ENCODE results near the gene SLC3A2.
A peak's percentile ranks its signal among the peaks of the same experiment; 100 is the strongest.
"Not testable (repeated sequence)": the region's sequence is repeated elsewhere in the genome, so short reads cannot be mapped to it uniquely, and the experiment has no call there.

The SLC3A2 gene

DNA sequence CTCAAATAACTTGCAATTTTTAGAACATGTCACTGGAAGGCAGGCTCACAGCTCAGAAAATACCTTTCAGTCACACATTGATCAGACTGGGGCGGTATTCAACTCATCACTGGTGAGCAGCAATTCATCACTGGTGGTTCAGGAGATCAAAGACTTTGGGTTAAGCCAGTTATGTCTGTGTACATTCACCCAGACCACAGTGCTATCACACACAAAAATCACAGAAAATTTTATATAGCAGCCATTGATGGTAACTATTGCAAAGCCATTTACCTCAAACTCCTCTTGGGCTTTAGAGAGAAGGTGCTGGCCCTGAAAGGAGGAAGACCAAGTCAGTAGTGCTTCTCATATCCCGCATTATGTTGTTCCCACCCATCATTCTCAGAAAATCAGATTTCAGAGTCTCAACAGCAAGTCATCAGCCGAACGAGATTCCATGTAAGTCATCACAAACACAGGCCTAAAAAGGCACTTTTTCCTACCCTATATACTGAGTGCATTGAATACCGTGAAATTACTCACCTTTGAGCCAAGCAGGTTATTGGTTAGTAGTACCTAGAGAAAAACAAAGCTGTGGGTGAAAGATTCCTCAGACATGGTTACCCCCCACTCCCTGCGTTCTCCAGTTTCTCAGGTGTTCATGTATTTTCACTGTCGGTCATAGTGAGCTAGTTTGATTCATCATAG lies 27.3 kb upstream of the SLC3A2 start:
- no peak for DNase-seq

DNA sequence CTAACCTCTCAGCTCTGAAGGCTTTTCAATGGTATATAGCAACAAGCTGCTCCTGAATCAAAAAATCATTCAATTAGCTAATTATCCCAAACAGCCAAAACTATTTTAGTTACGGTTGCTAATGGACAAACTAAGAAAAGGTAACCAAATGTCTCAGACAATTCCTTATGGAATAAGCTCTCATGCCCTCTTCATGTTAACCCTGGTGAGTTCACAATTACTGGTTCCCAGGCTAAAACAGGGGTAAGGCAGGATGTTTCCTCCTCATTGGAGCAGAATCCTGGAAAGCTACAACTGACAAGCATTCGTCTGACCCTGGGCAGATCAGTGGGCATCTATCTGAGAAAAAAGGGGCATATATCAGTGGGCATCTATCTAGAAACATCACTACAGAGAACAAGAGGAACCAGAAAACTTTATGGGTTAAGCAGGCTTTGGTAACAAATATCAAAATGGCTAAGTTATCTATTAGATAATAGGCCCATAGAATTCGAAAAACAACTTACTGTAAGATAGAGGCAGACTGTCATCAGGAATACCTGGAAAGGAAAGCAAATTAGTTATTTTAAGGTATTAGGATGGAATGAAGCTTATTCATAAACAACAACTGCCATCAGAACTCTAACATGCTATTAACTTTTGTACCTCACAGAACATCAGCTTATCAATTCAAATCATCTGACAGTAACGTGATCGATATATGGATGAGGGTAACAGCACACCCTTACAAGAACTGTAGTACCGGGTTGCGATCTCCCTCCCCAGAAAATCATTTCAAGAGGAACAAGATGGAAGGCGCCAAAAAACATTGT lies 26.5 kb upstream of the SLC3A2 start:
- DNase-seq: no peak

- no peak for DNase-seq
Observed at GRCh38 chr11:62854825-62855570, 25.7 kb upstream of the SLC3A2 start.

- peak; percentile 90 for DNase-seq
Observed at GRCh38 chr11:62855571-62856332, 24.9 kb upstream of the SLC3A2 start.

- DNase-seq: no peak
Observed at GRCh38 chr11:62856333-62856895, 24.3 kb upstream of the SLC3A2 start.

DNA sequence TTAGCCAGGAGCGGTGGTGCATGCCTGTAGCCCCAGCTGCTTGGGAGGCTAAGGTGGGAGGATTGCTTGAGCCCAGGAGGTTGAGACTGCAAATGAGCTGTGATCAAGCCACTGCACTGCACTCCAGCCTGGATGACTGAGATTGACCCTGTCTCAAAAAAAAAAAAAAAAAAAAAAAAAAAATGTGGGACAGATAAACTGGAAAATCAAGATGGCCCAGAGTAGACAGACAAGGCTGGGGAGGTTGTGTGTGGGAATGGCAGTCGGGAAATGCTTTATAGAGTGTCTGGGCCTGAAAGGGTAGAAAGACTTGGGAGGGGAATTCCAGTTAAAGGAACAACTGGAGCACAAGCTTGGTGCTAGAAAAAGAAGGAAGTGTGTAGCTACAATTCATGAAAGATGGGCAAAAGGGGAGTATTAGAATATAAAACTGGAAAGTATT lies 23.1 kb upstream of the SLC3A2 start:
- no peak for DNase-seq

DNA sequence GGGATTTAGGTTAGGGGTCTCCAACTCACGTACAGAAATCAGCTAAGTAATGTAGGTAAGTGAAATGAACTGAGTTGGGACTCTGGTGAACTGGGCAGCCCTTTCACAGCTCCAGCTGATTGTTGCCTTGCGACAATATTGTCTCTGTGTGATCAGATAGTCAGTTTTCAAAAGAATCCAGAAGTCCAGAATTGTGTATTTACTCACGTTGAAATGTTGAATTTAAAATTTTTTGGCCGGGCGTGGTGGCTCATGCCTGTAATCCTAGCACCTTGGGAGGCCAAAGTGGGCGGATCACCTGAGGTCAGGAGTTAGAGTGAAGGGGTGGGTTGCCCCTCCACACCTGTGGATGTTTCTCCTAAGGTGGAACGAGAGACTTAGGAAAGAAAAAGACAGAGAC lies 22.5 kb upstream of the SLC3A2 start:
- no peak for DNase-seq

GRCh38 chr11:62859281-62859703 lies 21.4 kb upstream of the SLC3A2 start:
- not testable (repeated sequence) for DNase-seq

- no peak for DNase-seq
Observed at GRCh38 chr11:62860835-62861563, 19.7 kb upstream of the SLC3A2 start.

- DNase-seq: not testable (repeated sequence)
Observed at GRCh38 chr11:62861564-62862192, 19.0 kb upstream of the SLC3A2 start.

DNA sequence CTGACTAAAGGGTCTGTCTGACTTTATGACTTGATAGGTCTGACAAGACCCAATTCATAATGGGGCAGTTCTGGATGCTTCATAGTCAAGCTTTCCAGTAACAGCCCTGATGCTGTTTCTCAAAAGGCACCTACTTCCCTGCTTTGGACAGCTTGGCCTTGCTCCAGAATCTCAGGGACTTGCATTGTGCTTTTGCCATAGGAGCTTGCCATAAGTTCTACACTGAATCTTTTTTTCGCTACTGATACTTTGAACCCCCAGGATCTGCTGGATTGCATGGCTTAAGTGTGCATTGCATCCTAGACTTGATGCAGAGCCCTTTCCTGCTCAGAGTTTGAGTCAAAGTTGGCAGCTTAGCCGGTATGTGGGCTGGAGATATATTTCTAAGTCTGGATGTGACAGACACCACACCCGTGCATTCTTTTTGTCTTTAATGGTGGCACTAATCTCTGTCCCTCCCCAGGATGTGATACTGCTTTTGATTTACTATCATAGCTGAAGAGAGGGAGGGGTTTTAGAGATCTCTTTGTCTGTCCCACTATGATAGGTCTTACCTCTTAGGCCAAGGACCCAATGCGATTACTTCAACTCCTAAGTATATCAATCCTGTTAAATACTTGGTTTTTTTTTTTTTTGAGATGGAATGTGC lies 16.9 kb upstream of the SLC3A2 start:
- DNase-seq: no peak

DNA sequence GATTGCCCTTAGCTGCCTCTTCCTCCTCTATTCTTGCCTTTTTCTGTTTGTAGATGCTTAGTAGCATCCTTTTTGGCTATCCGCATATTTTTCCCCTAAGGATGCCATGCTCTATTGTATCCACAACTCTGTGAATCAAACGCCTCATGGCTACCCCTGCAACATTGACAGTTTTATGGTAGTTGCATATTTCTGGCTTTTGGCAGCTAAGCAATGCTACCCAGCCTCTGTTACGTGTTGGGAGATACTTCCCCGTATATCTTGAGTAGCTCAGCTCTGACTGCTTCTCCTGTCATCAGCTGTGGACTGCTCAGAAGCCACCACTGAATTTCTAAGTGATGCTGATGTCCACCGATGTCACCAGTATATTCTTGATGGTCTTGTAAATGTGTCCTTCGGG lies 15.1 kb upstream of the SLC3A2 start:
- DNase-seq: no peak

DNA sequence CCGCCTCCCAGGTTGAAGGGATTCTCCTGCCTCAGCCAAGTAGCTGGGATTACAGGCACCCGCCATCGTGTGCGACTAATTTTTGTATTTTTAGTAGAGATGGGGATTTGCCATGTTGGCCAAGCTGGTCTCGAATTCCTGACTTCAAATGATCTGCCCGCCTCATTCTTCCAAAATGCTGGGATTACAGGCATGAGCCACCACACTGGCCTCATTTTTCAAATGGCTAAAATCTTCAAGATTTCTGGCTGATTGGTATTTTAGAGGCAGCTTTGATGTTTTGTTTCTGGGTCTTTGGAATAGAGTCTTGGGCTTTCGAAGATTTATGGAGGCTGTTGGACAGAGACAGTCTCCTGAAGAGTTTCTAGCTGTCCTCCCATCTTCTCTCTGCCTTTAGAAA lies 5.8 kb upstream of the SLC3A2 start:
- no peak for DNase-seq

DNA sequence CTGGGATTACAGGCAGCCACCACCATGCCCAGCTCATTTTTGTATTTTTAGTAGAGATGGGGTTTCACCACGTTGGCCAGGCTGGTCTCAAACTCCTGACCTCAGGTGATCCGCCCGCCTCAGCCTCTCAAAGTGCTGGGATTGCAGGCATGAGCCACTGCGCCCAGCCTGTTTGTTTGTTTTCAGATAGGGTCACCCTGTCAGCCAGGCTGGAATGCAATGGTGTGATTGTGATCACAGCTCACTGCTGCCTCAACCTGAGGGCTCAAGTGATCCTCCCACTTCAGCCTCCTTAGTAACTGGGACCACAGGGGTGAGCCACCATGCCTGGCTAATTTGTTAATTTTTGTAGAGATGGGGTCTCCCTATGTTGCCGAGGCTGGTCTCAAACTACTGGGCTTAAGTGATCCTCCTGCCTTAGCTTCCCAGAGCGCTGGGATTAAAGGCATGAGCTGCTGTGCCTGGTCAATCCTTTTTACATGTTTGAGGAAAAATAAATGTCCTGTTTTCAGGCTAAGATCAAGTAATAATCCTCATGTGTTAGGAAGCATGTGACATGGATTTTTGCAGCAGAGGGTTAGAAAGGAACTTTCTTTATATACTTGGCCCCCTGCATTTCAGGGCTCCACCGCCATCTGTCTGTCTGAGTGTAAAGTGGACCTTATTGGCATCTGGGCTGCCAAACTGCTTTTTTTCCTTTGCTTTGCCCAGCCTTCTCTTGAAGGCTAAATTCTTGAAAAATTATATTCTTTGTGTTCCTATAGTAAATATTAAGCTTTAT lies 4.8 kb upstream of the SLC3A2 start:
- no peak for DNase-seq

DNA sequence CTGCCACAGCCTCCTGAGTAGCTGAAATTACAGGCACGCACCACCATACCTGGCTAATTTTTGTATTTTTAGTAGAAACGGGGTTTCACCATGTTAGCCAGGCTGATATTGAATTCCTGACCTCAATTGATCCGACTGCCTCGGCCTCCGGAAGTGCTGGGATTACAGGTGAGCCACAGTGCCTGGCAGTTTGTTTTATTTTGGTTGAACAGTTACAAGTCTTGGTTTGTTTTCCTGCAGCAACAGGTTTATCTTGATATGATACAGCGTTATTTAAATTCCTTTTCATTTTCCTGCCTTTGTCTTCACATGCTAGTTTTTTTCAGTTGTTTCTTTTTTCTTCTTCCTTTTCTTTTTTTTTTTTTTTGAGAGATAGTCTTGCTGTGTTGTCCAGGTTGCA lies 4.0 kb upstream of the SLC3A2 start:
- DNase-seq: no peak

GRCh38 chr11:62879235-62879978 lies 1.3 kb upstream of the SLC3A2 start:
- no peak for DNase-seq

GRCh38 chr11:62880231-62880802 lies 379 bp upstream of the SLC3A2 start:
- DNase-seq: no peak

DNA sequence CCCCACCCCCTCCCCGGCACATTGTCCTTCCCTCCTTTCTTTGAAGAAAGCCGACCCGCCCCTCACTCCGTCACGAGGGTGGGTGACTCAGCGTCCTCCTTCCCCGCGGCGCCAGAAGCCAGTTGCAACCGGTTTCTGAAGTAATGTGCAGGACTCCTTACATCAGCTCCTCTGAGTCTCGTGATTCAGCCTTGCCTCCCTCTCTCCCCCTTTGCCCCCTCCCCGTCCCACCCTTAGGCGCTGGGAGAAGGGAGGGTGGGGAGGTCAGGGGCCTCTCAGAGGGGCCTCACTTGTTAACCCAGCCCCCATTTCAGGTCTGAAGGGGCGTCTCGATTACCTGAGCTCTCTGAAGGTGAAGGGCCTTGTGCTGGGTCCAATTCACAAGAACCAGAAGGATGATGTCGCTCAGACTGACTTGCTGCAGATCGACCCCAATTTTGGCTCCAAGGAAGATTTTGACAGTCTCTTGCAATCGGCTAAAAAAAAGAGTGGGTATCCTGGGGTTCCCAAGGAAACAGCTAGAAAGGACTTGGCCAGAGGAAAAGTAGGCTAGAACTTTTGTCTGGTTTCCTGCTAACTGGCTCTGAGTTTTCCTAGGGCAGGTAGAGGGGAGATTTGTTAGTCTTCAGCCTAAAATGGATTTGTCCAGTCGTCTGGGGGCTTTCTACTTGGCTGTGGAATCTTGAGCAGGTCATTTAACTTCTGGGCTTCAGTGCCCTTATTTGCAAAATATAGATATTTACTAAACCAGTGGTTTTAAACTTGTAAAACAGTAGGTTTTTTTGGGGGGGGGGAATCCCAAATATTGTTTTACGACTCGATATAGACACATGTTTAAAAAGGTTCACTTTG lies 1.1 kb downstream of the SLC3A2 start:
- peak; percentile 79 for DNase-seq
